ENCODE data around the gene BCAM. TPM values are rescaled to one million over a fixed set of nuclear protein-coding genes. Genes with fewer than 3 reads are reported as not detected.
"Not testable (repeated sequence)": the region's sequence is repeated elsewhere in the genome, so short reads cannot be mapped to it uniquely, and the experiment has no call there.

Gene BCAM
- total and polyA plus RNA-seq, 12 donors: 5.1 to 81.1 (median 44.7) TPM

GRCh38 chr19:44777715-44778347 is 31.1 kb upstream of the BCAM start, which contains the start of gene CBLC:
CBLC (plus strand) TSS chr19:44777890; CDS start chr19:44777932, 42 bp downstream.
- WGBS, 4 donors: 9 to 59% (median 17%) methylated on average over 8 to 47 of the region's 47 CpGs
- intact Hi-C loops (cut with DNase I): no loop called here
- Histone ChIP-seq H3K4me1 (replicated peaks in 1 of 2) (peaks cover 5 to 6% of the 10 kb centered on the region in 2 donors), H3K27me3 (no peaks in the 10 kb centered on the region), H3K27ac (no peak within 1 kb of the TSS), H3K36me3 (replicated peaks in 1 of 2) (no peaks in the 10 kb centered on the region), H3K9me3 (replicated peaks in 1 of 3) (no peaks in the 10 kb centered on the region), H3K4me3 (no peak within 1 kb of the TSS)
- TF ChIP-seq POLR2A (IDR thresholded peaks at IDR 0.05): no peak
- TF ChIP-seq, protein P1, sequence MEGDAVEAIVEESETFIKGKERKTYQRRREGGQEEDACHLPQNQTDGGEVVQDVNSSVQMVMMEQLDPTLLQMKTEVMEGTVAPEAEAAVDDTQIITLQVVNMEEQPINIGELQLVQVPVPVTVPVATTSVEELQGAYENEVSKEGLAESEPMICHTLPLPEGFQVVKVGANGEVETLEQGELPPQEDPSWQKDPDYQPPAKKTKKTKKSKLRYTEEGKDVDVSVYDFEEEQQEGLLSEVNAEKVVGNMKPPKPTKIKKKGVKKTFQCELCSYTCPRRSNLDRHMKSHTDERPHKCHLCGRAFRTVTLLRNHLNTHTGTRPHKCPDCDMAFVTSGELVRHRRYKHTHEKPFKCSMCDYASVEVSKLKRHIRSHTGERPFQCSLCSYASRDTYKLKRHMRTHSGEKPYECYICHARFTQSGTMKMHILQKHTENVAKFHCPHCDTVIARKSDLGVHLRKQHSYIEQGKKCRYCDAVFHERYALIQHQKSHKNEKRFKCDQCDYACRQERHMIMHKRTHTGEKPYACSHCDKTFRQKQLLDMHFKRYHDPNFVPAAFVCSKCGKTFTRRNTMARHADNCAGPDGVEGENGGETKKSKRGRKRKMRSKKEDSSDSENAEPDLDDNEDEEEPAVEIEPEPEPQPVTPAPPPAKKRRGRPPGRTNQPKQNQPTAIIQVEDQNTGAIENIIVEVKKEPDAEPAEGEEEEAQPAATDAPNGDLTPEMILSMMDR (IDR thresholded peaks at IDR 0.05): no peak
- peak in 2 of 7 donors; percentile 28 to 33 for DNase-seq

- no peak for DNase-seq
- WGBS, 4 donors: 89 to 96% (median 91%) methylated on average over 2 of the region's 2 CpGs
- Histone ChIP-seq H3K4me1 (replicated peaks in 1 of 2) (peaks cover 5 to 6% of the 10 kb centered on the region in 2 donors), H3K36me3 (replicated peaks in 1 of 2) (no peaks in the 10 kb centered on the region), H3K27ac (no peak overlapping the region), H3K9me3 (replicated peaks in 1 of 3) (no peaks in the 10 kb centered on the region), H3K27me3 (no peaks in the 10 kb centered on the region), H3K4me3 (no peak overlapping the region)
- TF ChIP-seq POLR2A (IDR thresholded peaks at IDR 0.05): no peak
- TF ChIP-seq, protein P1 (IDR thresholded peaks at IDR 0.05): no peak
- intact Hi-C loops (cut with DNase I): no loop called here
Observed at GRCh38 chr19:44779150-44779549, 29.8 kb upstream of the BCAM start.

GRCh38 chr19:44781694-44782093 is 27.2 kb upstream of the BCAM start:
- H3K9me3 ChIP-seq (replicated peaks in 1 of 3); H3K4me1 ChIP-seq (replicated peaks in 1 of 2); H3K36me3 ChIP-seq (replicated peaks in 1 of 2); DNase-seq; intact Hi-C loops (cut with DNase I); H3K4me3 ChIP-seq; H3K27me3 ChIP-seq; H3K27ac ChIP-seq: not testable (repeated sequence)
- WGBS, 4 donors: 31 to 100% (median 94%) methylated on average over 1 to 2 of the region's 2 CpGs

DNA sequence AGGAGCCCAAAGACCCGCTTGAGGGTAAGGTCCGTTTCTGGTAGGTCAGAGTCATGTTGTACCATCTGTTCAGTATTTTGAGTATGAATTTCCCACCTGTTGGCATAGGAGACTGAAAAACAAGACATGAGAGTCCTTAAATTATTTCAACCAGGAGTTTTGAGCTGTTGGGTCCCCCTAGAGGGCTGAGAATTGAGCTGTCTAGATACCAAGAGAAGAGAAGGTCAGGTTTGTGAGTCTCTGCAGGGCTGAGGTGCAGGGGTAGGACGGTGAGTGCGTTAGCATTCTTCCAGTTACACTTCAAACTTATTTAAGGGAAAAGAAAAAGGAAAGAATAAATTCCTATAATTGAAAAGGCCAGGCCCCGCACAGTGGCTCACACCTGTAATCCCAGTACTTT is 26.2 kb upstream of the BCAM start:
- no peak for TF ChIP-seq POLR2A (IDR thresholded peaks at IDR 0.05)
- TF ChIP-seq, protein P1 (IDR thresholded peaks at IDR 0.05): no peak
- Histone ChIP-seq H3K4me3 (no peak overlapping the region), H3K27ac (no peak overlapping the region), H3K9me3 (replicated peaks in 1 of 3) (no peaks in the 10 kb centered on the region), H3K4me1 (replicated peaks in 1 of 2) (peaks cover 3 to 4% of the 10 kb centered on the region in 2 donors), H3K27me3 (no peaks in the 10 kb centered on the region), H3K36me3 (replicated peaks in 1 of 2) (no peaks in the 10 kb centered on the region)
- DNase-seq: no peak
- 79 to 94% (median 88%) methylated on average over 5 of the region's 5 CpGs for WGBS, 4 donors
- intact Hi-C loops (cut with DNase I): no loop called here

DNA sequence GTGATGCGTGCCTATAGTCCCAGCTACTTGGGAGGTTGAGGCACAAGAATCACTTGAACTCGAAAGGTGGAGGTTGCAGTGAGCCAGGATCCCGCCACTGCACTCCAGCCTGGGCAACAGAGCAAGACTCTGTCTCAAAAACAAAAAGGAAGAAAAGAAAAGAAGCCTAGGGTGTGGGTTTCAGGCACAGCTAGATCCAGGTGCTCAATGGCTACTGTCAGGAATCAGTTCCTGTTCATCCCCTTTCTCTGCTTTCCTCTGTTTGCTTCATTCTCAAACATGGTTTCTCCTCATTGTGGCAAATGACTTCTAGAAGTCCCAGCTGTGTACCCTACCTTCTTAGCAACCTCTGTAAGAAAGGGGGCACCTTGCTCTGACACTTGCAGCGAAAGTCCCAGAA is 25.4 kb upstream of the BCAM start:
- H3K27ac ChIP-seq: no peak overlapping the region
- 87 to 94% (median 90%) methylated on average over 4 of the region's 4 CpGs for WGBS, 4 donors
- intact Hi-C loops (cut with DNase I): no loop called here

More for the DNA sequence above, 25.4 kb upstream of the BCAM start:
- Histone ChIP-seq H3K27me3 (no peaks in the 10 kb centered on the region), H3K4me1 (replicated peaks in 1 of 2) (peaks cover 0 to 4% of the 10 kb centered on the region in 2 donors), H3K9me3 (replicated peaks in 1 of 3) (no peaks in the 10 kb centered on the region), H3K4me3 (no peak overlapping the region), H3K36me3 (replicated peaks in 1 of 2) (no peaks in the 10 kb centered on the region)
- TF ChIP-seq, protein P1 (IDR thresholded peaks at IDR 0.05): no peak
- TF ChIP-seq POLR2A (IDR thresholded peaks at IDR 0.05): no peak
- DNase-seq: no peak
